ENCODE measurements around the gene PCYT2. TPM values are rescaled to one million over a fixed set of nuclear protein-coding genes. Genes with fewer than 3 reads are reported as not detected.

The PCYT2 gene
- total and polyA plus RNA-seq, 10 of the 15 experiments (the other 5 are each of a cell fraction or from before 2014, with no cell fraction given): 0.63 to 72.0 (median 45.0) TPM

- TF ChIP-seq ZNF24 (IDR thresholded peaks at IDR 0.05) (no peak), TBL1XR1 (IDR thresholded peaks at IDR 0.05; ENCODE audit: low read depth, low read length) (no peak), NR2C1 (IDR thresholded peaks at IDR 0.05) (no peak), CBX5 (IDR thresholded peaks at IDR 0.05; ENCODE audit: low read depth) (no peak), SMC3 (IDR thresholded peaks at IDR 0.05; ENCODE audit: borderline replicate concordance, low read length) (no peak), USF2 (IDR thresholded peaks at IDR 0.05; ENCODE audit: borderline replicate concordance, low read depth, low read length) (no peak)
- TF ChIP-seq, protein P1, sequence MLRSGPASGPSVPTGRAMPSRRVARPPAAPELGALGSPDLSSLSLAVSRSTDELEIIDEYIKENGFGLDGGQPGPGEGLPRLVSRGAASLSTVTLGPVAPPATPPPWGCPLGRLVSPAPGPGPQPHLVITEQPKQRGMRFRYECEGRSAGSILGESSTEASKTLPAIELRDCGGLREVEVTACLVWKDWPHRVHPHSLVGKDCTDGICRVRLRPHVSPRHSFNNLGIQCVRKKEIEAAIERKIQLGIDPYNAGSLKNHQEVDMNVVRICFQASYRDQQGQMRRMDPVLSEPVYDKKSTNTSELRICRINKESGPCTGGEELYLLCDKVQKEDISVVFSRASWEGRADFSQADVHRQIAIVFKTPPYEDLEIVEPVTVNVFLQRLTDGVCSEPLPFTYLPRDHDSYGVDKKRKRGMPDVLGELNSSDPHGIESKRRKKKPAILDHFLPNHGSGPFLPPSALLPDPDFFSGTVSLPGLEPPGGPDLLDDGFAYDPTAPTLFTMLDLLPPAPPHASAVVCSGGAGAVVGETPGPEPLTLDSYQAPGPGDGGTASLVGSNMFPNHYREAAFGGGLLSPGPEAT (IDR thresholded peaks at IDR 0.05; ENCODE audit: low read depth): no peak
These were observed 46.7 kb upstream of the PCYT2 start (continued) for GRCh38 chr17:81957691-81958432.

DNA sequence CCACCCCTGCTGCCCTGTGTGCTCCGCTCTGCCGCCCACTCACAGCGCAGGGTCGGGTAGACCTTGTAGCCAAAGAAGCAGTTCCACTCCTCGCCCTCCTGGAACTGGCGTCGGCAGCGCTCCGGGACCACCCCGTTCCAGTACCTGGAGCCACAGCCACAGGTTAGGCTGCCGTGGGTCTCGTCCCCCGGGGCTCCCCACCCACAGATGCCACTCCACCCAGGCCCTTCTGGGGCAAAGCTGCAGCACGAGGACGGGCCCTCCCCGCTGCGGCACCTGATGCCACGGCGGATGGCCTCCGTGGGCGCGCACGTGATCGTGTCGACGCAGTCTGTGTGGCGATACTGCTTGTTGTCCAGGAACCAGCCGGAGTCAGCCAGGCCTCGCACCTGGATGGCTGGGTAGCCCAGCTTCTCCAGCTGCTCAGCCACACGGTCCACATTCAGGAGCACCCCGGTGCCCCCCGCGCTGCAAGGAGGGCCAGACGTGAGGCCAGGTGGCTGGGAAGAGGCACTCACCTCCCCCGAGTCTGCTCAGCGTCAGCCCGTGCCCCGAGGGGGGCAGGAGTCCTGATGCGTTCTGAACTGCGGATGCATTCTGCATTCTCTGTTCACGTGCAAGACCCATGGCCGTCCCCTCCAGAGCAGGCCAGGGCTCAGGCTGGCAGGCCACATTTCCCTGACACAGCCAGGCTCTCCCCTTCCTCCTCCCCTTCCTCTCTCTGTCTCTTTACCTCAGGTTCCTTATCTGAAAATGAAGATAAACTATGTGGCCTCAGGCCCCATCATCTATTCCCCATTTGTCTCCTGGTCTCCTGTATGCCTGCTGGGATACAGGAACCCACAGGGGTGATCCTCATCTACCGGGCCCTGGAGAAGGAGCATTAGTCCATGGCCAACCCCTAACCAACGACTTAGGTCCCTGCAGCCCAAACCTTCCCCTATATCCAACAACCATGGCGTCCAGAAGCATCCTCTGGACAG, 45.7 kb upstream of the PCYT2 start:
- Histone ChIP-seq H4K20me1 (ENCODE audit: control insufficient read depth, insufficient read depth) (no peaks in the 10 kb centered on the region), H3K4me1 (ENCODE audit: control insufficient read depth, insufficient read depth, low read length) (no peaks in the 10 kb centered on the region), H3K9ac (ENCODE audit: control insufficient read depth, insufficient read depth, low read length) (no peak overlapping the region), H3K79me2 (ENCODE audit: control insufficient read depth, insufficient read depth, low read length) (no peaks in the 10 kb centered on the region), H3K27me3 (replicated peaks in 1 of 2; ENCODE audit: control insufficient read depth in 2 of 2, insufficient read depth in 2 of 2, low read length in 1 of 2) (peaks cover 5 to 17% of the 10 kb centered on the region in 2 experiments), H3K27ac (ENCODE audit: control insufficient read depth, insufficient read depth) (no peak overlapping the region), H3K36me3 (ENCODE audit: control insufficient read depth in 2 of 2, insufficient read depth in 2 of 2, low read length in 1 of 2) (no peaks in the 10 kb centered on the region), H3K9me3 (replicated peaks; ENCODE audit: control insufficient read depth, insufficient read depth, low read length) (no peaks in the 10 kb centered on the region), H3K4me2 (ENCODE audit: control insufficient read depth, insufficient read depth) (no peak overlapping the region), H2AFZ (ENCODE audit: control insufficient read depth, low read depth, low read length) (no peak overlapping the region), H3K4me3 (no peak overlapping the region)
- DNase-seq (ENCODE audit: low read depth, low spot score): no peak
- in situ Hi-C loops (cut with MboI): no loop called here
- ChIA-PET RAD21 (ENCODE audit: unreplicated experiment) (no interaction called here), SMC1A (ENCODE audit: uncharacterized antibody, unreplicated experiment) (no interaction called here), CTCF (no interaction called here), POLR2A (no interaction called here)
- no TSS peak for BruUV-seq (replicated peaks)
- ATAC-seq: no peak
- 64% methylated on average over 45 of the region's 45 CpGs for WGBS (ENCODE audit: insufficient coverage, insufficient replicate concordance, low lambda C conversion rate, missing lambda C conversion rate)
- FAIRE-seq: no peak
- intact Hi-C loops (cut with micrococcal nuclease; ENCODE audit: unreplicated experiment): no loop called here
- TF ChIP-seq ZBED1 (IDR thresholded peaks at IDR 0.05; ENCODE audit: borderline replicate concordance): no peak
- no peak for TF ChIP-seq POU2F2 (IDR thresholded peaks at IDR 0.05; ENCODE audit: borderline replicate concordance, low read depth, low read length)
- no peak for TF ChIP-seq NRF1 (conservative IDR thresholded peaks at IDR 0.05; ENCODE audit: low read depth, low read length)
- no peak for TF ChIP-seq SKIL (IDR thresholded peaks at IDR 0.05; ENCODE audit: low read depth, poor library complexity, severe bottlenecking)
- TF ChIP-seq, protein P2, sequence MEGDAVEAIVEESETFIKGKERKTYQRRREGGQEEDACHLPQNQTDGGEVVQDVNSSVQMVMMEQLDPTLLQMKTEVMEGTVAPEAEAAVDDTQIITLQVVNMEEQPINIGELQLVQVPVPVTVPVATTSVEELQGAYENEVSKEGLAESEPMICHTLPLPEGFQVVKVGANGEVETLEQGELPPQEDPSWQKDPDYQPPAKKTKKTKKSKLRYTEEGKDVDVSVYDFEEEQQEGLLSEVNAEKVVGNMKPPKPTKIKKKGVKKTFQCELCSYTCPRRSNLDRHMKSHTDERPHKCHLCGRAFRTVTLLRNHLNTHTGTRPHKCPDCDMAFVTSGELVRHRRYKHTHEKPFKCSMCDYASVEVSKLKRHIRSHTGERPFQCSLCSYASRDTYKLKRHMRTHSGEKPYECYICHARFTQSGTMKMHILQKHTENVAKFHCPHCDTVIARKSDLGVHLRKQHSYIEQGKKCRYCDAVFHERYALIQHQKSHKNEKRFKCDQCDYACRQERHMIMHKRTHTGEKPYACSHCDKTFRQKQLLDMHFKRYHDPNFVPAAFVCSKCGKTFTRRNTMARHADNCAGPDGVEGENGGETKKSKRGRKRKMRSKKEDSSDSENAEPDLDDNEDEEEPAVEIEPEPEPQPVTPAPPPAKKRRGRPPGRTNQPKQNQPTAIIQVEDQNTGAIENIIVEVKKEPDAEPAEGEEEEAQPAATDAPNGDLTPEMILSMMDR (IDR thresholded peaks at IDR 0.05 in 2 of 3, conservative IDR thresholded peaks at IDR 0.05 in 1 of 3; ENCODE audit: control insufficient read depth in 2 of 3, extremely low read depth in 1 of 3, insufficient read depth in 1 of 3, low read depth in 3 of 3, low read length in 3 of 3): no peak
- no peak for TF ChIP-seq RB1 (IDR thresholded peaks at IDR 0.05; ENCODE audit: borderline replicate concordance)

All from GM12878 (cell line).